LNCAP (cell line): ENCODE data around the gene DCT.

Experiments used
- CTCF ChIP-seq: fragments of 450-650 bp; IDR thresholded peaks from 2 replicates; pipeline ENCODE4 v1.5.1; 2017; ENCODE audit warnings: mild to moderate bottlenecking

Gene DCT

GRCh38 chr13:94479616-94480015 lies at the start of gene DCT:
Gene DCT (minus strand): TSS chr13:94479682. CDS start chr13:94479255, 427 bp downstream.
- no peak for TF ChIP-seq CTCF

- no peak for TF ChIP-seq CTCF
Measured at GRCh38 chr13:94525781-94526180, 46.3 kb upstream of the DCT start.

GRCh38 chr13:94524407-94524806 lies 44.9 kb upstream of the DCT start:
- no peak for TF ChIP-seq CTCF

GRCh38 chr13:94520001-94520400 lies 40.5 kb upstream of the DCT start:
- TF ChIP-seq CTCF: no peak

GRCh38 chr13:94516456-94516855 lies 37.0 kb upstream of the DCT start:
- no peak for TF ChIP-seq CTCF

- TF ChIP-seq CTCF: no peak
Measured at GRCh38 chr13:94515911-94516310, 36.4 kb upstream of the DCT start.

GRCh38 chr13:94515374-94515773 lies 35.9 kb upstream of the DCT start:
- no peak for TF ChIP-seq CTCF

GRCh38 chr13:94513026-94513425 lies 33.5 kb upstream of the DCT start:
- no peak for TF ChIP-seq CTCF
